Activated T-helper 1 cell treated with Interleukin-2 at 50 U/mL for 16 hours (primary cell): Measurements from ENCODE around the gene PTPN7.
"Not testable (repeated sequence)": the region's sequence is repeated elsewhere in the genome, so short reads cannot be mapped to it uniquely, and the experiment has no call there.

ENCODE experiments used
- DNase-seq: peaks from one replicate; pipeline ENCODE4 v3.0.0-alpha.2; 2020; ENCODE audit warnings: low read depth

The PTPN7 gene

DNA sequence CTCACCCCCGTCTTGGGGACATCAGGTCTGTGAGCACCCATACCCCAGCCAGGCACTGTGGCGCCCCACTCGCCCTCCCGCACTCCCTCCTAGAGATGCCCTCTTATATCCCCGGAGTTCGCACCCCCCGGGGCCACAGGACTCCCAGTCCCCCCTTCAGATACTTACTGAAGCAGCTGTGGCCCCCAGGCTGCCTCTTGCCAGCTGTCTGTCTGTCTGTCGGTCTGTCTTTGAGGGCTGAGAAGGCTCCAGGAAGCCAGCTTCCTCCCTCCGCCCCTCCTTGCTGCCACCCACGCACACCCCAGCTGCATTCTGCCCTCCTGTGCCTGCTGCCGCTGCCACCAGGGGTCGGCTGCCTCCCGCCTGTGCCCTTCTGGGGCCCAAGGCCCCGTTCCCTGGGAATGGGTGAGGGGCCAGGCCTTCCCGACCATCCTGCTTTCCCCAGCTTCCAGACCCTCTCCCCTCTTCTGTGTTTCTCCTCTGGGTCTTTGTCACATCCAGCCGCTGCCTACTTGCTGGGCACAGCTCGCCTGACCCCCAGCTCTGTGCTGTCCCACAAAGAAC, at the start of gene PTPN7:
Gene PTPN7, minus strand, starts transcription at position 226 of the 564 bp plus-strand sequence. CDS start 1,200 bp downstream, outside the sequence.
- peak; percentile 66 for DNase-seq

GRCh38 chr1:202208351-202208857, 48.0 kb upstream of the PTPN7 start:
- no peak for DNase-seq

DNA sequence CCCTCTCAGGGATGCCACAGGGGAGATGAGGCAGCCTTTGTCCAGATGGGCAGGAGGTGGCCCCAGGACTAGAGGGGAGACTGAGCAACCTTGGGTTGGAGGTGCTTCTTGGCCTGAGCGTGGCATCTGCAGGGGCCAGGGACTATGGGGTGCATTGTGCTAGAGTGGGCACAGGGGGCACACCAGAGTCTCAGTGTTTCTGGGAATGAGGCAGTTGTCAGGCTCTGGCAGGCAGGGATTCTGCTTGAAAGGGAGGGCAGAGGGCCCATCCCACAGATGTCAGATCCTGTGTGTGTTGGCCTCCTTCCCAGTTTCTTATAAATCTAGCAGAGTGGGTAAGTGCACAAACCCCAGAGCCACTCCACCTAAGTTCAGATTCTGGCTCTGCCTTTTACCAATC, 46.9 kb upstream of the PTPN7 start:
- DNase-seq, result no peak

- DNase-seq, result no peak
Measured at GRCh38 chr1:202205523-202206190, 45.3 kb upstream of the PTPN7 start.

- DNase-seq, result no peak
Measured at GRCh38 chr1:202204065-202204464, 43.7 kb upstream of the PTPN7 start.

DNA sequence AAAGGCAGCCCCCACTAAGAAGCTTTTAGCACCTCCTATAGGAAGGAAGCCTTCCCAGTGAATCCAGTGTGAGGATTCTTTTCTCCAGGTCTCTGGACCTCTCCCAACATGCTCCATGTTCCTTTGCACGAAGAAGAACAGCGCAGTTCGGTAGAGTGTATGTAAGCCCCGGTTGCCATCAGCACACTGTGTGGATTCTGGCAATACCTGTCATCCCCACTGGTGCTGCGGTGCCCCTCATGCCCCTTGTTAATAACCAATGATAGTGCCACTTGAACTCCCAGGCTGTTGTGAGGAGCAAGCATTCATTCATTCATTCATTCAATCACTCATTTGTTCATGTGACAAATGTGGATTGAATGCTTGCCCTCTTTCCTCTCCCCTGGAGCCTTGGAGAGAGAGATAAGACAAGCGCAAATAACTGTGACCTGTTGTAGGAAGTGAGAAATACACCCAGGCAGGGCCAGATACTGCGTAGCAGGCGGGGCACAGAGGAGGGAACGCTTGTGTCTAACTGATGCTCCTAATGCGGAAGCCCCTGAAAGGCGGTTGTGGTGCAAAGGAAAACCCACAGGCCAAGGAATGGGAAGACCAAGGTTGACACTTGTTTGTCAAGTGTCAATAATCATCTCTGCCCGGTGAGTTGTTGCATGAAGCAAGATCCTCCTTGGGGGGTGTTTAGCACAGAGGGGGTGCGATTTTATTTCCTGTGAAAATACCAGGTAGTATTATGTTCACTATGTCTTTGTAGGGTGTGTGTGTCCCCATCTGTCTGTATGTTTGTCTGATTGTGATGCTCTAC, 43.0 kb upstream of the PTPN7 start:
- no peak for DNase-seq

DNA sequence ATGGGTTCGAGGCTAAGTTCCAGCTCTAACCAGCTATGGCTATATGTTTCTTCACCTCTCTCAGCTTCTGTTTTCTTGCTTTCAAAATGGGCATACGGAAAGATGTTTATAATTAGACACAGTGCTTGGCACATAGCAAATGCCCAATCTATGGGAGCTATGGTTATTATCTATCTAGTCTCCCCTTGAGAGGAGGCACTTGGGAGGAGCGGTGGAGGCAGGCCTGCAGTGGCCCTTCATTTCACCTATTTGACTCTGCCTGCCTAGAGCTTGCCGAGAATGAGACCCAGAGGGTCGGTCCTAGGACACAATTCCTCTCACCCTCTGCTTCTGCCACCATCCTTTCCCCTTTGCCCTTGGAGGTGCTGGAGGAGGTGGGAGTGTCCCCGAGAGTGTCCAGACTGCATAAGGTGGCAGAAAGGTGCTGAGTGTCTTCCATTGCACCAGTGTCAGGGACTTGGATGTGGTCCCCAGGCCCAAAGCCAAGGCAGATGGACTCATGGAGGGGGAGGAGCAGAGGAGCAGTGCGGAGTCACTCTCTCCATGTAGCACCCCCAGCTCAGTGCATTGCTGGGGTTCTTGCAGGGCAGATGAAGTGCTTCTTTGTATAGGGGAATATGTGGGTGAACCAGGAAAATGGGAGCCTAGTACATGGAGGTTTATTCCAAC, 42.2 kb upstream of the PTPN7 start:
- DNase-seq, result no peak

DNA sequence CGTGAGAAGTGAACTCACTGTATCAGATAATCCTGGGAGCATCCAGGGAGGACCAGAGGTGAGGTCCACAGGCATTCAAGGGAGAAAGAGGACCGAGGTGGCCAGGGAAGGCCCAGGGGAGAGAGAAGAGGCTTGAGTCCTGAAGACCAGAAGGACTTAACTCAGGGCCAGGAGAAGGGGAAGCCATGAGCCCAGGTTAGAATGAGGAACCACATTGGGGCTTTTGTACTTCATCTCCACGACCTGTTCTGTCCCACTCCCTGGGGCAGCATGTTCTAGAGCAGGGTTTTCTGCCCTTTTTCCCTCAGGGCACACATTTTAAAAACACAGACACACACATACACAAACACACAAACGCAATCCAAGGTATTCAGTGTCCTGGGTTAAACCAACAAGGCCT, 41.6 kb upstream of the PTPN7 start:
- DNase-seq, result no peak

GRCh38 chr1:202201266-202201665, 40.9 kb upstream of the PTPN7 start:
- no peak for DNase-seq

DNA sequence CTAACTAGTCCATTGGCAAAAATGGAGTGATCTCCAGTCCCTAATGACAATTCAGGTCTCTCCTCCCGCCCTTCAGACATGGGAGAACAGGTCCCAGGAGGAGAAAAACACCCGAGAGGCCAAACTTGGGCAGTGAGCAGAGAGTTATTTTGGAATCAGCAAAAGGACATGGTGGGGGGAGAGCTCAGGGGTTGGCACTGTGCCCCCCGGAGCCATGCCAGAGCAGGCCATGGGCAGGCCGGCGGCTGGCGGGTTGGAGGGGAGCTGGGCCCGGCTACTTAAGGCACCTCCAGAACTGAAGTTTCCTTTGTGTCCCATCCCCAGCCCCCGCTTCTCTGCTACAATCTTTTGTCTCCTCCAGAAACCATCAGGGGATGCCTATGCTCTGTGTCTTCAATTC, 40.3 kb upstream of the PTPN7 start:
- no peak for DNase-seq

DNA sequence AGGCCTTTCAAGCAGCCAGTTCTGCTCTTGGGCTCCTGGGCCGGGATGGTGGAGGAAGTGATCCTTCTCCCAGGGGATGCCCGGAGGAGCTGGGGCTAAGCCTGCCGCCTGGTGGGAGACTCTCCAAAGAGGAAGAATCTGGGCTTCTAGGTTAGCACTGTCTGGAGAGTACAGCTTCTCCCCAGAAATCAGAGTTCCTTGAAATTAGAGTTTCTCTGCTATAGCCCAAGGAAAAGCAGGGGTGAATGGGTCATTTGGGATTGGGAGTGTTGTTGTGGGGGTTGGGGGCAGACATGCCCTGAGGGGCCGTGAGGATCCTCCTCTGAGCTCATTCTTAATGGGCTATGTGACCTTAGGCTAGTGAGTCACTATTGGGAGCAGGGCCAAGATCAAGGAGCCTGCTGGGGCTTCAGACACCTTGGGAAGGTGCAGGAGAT, 39.7 kb upstream of the PTPN7 start:
- DNase-seq, result no peak

- no peak for DNase-seq
Measured at GRCh38 chr1:202199040-202199889, 38.9 kb upstream of the PTPN7 start.

DNA sequence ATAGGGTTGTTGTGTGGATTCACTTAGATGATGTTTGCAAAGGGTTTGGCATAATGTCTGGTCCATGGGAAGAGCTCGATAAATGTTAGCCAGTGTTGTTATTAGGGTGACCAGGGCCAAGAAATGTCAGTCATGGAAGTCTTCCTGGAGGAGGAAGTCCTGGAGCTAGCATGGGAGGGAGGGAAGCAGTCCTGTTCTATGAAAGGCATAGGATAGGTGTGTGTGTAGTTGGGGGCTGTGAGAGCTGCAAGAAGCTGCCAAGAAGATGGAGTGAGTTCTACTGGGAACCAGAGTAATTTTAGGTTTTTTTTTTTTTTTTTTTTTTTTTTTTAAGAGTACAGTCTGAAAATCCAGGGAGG, 37.9 kb upstream of the PTPN7 start:
- no peak for DNase-seq

DNA sequence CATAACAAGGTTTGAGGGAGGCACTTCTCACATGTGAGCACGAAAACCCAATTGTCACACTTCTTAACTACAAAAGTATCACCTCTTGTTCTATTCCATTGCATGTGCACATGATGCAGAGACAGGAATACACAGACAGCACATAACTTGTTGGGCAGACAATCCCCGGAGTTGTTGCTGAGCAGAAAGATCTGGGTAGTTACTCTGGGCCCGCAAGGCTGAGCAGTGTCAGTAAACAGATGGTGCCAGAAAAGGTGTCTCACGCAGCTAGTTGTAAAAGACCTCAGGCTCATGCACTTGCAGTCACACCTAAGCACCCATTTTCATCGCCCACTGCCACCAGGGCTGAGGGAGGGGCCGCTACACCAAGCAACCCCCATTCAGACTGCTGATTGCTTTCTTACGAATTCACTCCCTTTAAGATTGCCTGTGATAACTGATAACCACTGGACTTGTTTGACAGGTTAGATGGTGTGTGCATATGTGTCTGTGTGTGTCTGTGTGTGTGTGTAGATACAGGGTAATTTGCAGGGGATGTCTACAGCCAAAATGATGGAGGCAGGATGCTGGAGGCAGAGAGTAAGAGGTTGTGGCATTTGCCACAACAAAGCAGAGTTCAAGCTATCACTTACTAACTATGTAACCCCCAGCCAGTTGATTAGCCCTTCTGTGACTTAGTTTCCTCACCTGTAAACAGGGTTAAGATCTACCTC, 37.4 kb upstream of the PTPN7 start:
- DNase-seq, result no peak

GRCh38 chr1:202194328-202194648, 33.9 kb upstream of the PTPN7 start:
- DNase-seq, result no peak

DNA sequence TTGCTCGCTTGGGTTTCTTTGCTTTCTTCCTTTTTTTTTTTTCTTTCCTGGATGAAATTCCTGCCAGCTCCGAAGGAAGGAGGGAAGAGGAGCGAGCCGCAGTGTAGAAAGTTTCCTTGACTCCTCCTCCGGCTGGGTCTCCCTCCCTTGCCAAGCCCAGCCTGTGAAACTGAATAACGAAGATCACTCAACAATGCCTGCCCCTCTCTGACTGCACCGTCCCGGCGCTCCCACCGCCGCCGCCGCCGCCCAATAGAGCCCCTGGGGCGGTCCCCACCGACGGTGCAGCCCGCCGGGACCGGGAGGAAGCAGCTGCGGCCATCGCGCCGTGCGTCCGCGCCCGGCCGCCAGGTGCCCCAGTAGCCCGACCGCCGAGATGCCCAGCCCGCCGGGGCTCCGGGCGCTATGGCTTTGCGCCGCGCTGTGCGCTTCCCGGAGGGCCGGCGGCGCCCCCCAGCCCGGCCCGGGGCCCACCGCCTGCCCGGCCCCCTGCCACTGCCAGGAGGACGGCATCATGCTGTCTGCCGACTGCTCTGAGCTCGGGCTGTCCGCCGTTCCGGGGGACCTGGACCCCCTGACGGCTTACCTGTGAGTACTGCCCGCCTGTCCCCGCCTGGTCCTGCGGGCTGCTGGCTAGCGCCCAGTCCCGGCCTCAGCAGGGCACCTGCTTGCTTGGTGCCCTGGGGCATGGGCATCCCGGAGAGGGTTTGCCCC, 33.4 kb upstream of the PTPN7 start, which contains the start of gene LGR6:
Gene LGR6, plus strand, starts transcription at position 186 of the 714 bp plus-strand sequence. Its CDS starts 191 bp downstream, at position 377.
- DNase-seq, result no peak

GRCh38 chr1:202192770-202193613, 32.6 kb upstream of the PTPN7 start:
- peak; percentile 19 for DNase-seq

GRCh38 chr1:202191391-202191790, 31.0 kb upstream of the PTPN7 start:
- DNase-seq, result not testable (repeated sequence)
